Right lobe of liver (tissue), 4 donors: ENCODE data around the gene ZNF438.

Experiments used
- CTCF ChIP-seq, 4 donors: fragments of 200-600 bp in 3 of 4; fragments of 450-650 bp in 1 of 4; IDR thresholded peaks; one replicate each; pipeline versions ENCODE4 v1.5.1 to v1.8.0; 2016 to 2022; ENCODE audit warnings: antibody characterized with exemption in 4 of 4, mild to moderate bottlenecking in 2 of 4
- POLR2A ChIP-seq: fragments of 450-650 bp; IDR thresholded peaks from one replicate; pipeline ENCODE4 v1.6.1; 2017; ENCODE audit warnings: antibody characterized with exemption, mild to moderate bottlenecking
- donor health status: DM: no; HTN: no; CAD: no.
- donor health status: DM: no; HTN: no; CAD: no.
- donor health status: DM: no; HTN: yes; CAD: no.

- TF ChIP-seq CTCF (IDR thresholded peaks at IDR 0.05) (no peak), POLR2A (no peak)
Measured at GRCh38 chr10:30928742-30929141, 102.9 kb downstream of the ZNF438 start.
